Activated CD4-positive, CD25-positive, alpha-beta regulatory T cell treated with anti-CD3 and anti-CD28 coated beads, Interleukin-2, amount 50 U/mL, for 24 hours (primary cell): ENCODE results near the gene TSC1.

Experiments
- ATAC-seq, 2 donors: fragments of 150-1000 bp; cut with Tn5 transposase; one replicate each; pipeline ENCODE4 v1.10.0; 2021; ENCODE audit warnings: mild to moderate bottlenecking in 1 of 2, moderate library complexity in 1 of 2

Gene TSC1

DNA sequence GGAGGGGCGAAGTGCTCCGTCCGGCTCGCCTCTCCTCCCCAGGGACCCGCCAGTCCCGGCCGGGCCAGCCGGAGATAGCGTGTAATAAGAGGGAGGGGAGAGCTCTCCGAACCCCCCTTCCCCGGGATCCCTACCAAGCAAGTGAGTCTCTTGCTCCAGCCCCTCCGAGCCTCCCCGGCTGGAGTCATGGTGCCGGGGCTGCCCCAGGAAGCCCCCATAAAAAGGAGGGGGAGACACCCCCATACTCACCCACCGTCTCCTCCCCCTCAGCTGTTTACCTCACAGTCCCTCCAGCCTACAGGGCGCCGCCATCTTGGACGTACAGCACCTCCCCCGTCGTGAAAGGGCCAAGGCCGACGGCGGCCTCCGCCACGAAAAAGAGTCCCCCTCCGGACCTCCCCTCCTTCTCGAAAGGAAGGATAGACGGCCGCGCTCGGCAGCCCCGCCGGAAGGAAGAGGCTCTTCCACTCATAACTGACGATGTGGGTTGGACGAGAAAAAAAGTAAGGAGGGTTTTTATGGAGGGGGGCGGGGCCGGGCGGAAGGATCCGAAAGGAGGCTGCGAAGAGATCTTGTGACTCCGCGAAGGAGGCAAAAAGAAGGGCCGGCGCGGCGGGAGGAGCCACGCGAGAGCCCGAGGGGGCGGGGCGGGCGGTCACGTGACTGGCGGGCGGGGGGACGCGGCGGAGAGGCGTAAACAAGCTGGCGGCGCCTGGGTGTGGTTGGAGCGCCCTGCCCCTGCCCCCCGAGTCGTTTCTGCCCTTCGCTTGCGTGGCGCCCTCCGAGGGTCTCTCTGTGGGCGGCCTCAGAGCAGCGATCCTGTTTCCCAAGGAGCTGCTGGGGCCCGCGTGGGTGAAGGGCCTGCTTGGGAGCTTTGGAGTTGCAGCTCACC lies at the start of gene TSC1:
TSC1 (minus strand) TSS at position 323 of the 892 bp plus-strand sequence. CDS start 15,744 bp downstream, outside the sequence.
- peak; percentile 88 for ATAC-seq

DNA sequence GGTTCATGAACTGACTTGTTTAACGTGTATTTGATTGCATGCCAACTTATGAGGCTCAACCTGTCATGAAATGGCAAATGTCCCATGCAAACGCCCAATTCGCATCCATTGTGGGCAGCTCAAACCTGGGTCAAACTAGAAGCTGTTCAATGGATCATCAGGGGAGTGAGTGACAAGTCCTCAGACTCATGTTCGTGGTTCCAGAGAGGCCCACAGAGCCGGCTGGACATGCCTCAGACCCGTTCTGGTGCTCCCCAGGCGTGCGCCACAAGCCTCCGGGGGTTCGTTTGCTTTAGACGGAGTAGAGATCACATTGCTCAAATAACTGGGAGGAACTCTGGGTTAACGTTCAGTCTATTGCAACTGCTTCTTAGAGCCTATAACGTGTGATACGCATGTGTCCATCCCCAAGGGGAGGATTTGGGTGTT lies 49.1 kb upstream of the TSC1 start:
- ATAC-seq = no peak

DNA sequence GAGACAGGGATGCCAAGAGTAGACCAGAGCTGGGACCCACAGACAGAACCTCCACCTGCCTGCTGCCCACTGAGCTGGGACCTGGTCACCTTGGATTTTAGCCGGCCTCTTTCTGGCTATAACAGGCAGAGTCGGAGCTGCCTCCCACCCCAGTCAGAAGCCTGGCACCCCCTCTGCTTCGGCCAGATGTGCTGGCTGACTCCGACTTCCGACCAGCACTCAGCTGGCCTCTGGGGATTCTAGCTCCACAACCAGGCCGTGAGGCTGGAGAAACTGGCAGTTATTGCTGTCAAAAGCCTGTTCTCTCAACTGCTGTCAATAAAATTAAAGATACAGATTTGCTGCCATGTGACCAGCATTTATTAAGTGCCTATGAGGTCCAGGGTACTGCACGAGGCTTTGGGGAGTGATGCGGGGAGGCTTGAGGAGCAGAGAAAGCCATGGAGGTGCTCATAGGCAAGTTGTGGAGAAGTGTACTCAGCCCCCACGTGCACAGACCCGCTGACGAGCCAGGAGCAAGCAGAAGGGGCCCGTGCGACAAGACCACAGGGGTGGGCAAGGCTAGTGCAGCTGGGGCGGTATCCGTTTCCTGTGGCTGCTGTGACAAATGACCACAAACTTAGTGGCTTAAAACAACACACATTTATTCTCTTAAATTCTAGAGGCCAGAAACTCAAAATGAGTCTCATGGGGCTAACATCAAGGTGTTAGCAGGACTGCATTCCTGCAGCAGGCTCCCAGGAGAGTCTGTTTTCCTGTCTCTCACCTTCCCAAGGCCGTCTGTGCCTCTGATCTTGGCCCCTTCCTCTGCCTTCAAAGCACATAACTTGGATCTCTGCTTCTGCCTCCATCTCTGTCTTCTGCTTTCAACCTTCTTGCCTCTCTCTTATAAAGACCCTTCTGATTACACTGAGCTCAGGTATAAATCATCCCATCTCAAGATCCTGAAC lies 47.2 kb upstream of the TSC1 start:
- no peak for ATAC-seq

DNA sequence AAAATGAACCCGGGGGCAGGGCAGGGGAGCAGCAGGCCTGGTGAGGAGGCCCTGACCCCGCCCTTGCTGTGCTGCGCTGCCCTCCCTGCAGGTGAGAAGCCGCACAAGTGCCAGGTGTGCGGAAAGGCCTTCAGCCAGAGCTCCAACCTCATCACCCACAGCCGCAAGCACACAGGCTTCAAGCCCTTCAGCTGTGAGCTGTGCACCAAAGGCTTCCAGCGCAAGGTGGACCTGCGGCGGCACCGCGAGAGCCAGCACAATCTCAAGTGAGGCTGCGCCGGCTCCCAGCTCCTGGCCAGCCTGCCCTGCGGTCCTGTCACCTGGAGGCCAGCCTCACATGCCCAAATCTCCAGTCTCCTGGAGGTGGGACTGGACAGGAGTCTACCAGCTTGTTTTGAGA lies 46.4 kb upstream of the TSC1 start:
- ATAC-seq = no peak

DNA sequence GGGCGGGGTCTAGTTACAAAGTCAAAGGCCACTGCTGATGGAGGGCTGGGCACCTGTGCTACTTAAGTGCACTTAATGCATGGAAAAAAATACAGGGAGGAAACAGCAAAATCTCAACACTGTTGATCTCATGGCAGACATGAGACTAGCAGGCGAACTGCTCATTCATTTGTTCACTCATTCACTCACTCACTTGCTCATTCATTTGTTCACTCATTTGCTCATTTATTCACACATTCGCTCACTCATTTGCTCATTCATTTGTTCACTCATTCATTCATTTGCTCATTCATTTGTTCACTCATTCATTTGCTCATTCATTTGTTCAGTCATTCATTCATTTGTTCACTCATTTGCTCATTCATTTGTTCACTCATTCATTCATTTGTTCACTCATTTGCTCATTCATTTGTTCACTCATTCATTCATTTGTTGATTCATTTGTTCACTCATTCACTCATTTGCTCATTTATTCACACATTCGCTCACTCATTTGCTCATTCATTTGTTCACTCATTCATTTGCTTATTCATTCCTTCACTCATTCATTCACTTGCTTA lies 45.7 kb upstream of the TSC1 start:
- peak in 1 of 2 donors; percentile 19 for ATAC-seq

DNA sequence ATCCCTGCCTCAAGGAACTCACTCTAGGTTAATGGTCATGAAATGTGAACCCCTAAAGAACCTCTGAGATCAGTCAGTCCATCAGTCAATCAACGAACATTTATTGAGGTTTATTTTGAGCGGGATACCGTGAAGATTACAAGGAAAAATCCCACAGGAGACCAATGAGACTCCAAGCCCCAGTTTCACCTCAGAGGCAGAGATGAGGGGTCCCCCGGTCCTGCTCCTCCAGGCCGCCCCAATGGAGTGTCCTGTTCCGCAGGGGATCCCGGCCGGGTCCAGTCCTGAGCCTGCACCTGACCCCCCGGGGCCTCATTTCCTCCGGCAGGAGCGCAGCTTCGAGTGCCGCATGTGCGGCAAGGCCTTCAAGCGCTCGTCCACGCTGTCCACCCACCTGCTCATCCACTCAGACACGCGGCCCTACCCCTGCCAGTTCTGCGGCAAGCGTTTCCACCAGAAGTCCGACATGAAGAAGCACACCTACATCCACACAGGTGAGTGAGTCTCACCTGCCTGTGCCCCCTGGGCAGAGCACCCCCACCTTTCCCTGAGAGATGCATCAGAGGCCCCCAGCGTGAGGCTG lies 45.1 kb upstream of the TSC1 start:
- ATAC-seq = no peak

DNA sequence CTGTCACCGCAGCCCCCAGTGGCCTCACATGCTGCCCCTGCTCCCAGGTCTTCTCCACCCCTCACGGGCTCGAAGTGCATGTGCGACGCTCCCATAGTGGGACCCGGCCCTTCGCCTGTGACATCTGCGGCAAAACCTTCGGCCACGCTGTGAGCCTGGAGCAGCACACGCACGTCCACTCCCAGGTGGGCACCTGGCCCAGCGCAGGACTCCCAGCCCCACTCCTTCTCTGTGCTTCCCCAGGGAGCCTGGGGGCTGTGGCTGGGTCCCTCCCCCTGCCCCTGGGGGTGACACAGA lies 44.5 kb upstream of the TSC1 start:
- ATAC-seq = no peak

DNA sequence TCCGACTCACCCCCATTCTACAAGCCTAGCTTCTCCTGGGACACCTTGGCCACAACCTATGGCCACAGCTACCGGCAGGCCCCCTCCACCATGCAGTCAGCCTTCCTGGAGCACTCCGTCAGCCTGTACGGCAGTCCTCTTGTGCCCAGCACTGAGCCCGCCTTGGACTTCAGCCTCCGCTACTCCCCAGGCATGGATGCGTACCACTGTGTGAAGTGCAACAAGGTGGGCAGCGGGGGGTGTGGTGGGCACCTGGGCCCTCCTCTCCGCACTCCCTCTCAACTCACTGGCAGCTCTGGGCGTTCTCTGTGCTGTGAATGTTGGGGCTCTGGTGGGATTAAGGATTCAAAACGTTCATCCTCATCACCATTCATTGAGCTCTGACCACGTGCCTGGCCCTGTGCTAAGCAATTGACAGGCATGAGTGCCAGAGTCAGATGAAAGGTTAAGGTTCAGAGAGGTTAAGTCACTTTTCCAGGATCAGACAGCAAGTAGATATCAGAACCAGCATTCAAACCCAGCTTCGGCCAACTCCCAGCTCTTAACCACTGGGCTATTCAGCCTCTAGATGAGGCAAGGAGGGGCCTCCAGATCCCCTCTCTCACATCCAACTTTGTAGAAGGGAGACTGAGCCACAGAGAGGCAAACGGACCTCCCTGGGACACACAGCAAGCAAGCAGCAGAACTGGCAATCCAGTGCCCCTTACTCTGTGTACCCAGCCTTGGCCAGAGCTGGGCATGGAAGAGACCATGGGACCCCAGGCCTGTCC lies 44.0 kb upstream of the TSC1 start:
- no peak for ATAC-seq

DNA sequence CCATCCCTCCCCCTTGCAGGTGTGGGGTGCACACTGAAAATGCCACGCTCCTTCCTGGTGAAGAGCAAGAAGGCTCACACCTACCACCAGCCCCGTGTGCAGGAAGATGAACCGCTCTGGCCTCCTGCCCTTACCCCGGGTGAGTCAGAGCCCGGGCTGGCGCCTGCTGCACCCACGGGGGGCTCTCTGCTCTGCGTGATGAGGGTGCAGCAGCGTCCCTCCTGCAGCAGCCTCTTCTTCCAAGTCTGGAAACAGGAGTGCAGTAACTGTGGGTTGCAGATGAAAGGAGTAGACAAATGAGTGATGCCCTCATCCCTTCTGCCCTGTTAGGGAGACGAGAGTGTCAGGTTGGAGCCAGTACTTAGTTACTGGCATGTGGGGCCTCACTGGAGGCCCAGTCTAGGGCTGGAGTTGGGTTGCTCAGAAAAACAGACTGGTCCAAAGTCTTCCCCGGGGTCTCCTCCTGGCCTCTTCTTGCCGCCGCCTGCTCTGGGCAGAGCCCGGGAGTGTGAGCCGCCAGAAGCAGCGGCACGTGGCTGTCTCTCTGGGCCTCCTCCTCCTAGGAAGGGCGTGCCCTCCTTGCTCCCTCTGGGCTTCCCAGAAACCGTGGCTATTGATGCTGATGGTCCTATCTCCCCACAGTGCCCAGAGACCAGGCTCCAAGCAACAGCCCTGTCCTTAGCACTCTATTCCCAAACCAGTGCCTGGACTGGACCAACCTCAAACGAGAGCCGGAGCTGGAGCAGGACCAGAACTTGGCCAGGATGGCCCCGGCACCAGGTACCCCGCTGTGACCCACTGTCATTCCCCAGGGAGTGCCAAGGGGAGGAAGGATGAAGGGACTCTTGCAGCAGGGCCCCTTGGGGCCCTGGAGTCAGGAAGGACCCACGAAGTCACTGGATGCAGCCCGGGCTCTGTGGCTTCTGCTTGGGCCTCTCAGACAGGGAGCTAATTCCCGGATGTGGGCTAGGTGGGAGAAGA lies 42.5 kb upstream of the TSC1 start:
- no peak for ATAC-seq

DNA sequence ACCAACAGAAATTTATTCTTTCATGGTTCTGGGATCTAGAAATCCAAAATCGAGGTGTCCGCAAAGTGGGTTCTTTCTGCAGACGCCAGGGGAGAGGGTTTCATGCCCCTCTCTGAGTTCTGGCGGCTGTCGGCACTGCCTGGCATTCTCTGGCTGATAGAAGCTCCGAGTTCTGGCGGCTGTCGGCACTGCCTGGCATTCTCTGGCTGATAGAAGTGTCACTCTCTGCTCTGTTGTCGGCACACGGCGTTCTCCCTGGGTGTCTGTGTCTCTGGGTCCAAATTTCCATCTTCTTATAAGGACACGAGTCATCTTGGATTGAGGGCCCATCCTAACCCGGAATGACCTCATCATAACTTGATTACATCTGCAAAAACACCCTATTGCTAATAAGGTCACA lies 41.7 kb upstream of the TSC1 start:
- ATAC-seq = no peak

DNA sequence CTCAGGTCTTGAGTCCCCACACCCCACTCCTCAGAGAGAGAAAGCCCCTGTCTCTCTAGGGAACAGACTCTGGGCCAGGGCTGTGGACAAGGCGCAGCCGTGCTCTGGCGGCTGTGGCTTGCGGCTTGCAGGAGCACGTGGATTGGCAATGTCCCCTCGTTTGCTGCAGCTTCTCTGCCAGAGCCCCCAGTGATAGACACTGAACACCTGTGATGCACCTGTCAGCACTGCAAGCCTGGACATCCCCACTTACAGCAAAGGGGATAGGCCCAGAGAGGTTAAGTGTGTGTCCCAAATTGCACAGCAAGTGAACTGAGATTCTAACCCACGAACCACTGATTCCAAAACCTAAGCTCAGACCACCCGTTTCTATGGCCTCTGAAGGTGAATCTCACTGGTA lies 41.1 kb upstream of the TSC1 start:
- no peak for ATAC-seq

DNA sequence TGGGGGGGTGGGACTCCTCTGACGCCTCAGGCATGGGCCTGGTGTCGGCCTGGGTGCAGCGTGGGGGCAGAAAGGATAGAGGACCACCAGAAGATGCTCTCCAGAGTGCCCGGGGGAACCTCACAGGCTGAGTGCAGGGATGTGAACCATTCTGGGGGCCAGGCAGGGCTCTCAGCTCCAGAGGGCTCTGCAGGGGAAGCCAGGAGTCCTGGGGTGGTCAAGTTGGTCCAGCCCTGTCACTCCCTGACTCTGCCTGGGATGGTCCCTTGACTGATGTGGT lies 40.6 kb upstream of the TSC1 start:
- ATAC-seq = no peak

DNA sequence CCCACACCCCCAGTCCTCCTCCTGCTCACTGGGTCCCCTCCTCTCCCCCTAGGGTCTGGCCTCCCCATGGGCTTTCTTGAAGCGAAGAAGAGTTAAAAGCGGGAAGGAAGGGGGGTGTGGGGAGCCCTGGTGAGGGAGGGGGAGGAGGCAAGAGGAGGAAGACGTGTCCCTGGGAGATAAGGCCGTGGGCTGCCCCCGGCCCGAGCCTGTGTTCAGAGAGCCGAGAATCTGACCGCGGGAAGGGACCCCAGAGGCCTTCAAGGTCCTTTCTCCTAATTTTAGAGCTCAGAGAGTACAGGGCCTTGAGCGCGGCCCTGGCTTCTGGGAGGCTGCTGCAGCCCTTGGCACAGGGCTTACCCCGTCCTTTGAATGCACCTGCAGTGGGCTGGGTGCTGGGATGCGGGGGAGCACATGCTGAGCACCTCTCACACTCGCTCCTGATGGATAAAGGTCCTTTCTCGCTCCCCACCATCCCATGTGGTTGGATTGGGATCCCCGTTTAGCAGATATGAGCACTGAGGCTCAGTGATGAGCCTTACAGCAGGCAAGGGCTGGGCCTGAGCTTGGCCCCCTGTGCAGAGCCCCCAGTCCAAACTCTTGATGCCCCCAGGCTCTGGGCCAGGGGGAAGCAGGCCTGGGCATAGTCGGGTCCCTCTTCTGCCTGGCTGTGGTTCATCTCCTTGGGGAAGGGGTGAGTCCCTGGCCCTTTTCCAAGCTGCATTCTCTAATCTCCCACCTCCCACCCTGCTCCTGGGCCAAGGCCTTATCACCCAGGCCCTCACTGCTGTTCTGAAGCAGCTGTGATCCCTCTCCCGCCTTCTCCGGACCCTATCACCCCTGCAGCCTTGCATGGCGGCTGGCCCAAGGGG lies 40.0 kb upstream of the TSC1 start:
- ATAC-seq = no peak

DNA sequence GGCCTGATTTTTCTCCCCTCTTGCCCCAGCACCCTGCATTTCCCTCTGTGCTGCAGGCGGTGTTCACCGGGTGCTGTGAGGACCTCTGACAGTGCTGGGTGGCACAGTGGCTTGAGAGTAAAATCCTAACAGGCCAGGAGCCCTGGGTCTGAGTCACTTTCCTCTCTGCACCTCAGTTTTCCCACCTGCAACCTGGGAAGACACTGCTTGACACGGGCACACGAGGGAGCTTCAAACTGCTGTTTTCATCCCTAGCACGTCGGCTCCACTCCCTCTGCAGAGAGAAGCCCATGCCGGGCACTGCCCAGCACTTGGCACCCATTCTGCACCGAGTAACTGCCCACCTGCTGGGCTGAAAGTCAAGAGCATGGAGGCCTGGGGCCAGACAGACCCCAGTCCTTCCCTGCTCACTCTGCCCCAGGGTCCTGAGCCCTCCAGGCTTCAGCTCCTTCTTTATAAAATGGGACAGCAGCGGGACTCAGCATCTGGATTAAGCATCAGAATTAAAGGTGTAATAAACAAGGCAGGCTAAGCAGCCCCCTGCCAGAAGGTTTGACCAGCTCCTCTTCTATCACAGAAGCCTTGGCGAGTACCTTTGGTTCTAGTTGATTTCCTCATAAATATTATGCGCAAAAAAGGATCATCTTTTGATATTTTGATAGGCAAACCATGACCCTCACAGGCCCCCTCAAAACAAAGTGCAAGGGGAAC lies 39.2 kb upstream of the TSC1 start:
- no peak for ATAC-seq

DNA sequence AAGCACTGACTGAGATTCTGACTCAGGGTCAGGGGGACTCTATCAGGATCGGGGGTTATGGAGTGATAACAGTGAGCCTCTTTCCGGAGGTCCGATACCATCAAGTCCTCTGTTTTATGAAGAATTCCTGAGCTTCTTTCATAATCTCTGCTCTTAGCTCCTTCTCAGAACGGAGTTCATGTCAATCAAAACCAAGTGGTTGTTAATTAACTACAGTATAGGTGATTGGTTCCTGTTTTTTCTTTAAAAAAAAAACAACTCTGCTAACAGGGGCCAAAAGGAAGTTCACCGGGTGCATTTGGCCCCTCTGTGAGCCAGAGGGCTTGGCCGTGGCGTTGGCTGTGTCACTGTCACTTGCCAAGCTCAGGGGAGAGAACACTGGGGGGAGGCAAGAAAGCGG lies 38.0 kb upstream of the TSC1 start:
- ATAC-seq = no peak

DNA sequence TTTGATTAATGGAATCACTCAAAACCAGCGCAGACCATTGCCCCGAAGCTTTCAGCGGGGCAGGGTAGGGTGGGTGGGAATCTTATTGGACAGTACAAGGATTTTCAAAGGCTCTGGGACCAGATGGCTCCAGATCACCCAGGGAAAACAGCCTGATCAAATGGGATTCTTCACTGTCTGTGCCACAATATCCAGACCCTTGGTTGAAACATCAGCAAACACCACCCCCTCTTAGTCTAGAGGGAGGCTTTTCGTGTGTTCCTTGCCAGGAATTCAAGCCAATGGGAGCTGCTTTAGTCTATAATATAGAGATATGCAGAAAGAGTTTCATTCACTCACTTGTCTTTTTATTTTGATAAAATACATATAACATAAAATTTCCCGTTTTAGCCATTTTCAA lies 35.7 kb upstream of the TSC1 start:
- no peak for ATAC-seq

DNA sequence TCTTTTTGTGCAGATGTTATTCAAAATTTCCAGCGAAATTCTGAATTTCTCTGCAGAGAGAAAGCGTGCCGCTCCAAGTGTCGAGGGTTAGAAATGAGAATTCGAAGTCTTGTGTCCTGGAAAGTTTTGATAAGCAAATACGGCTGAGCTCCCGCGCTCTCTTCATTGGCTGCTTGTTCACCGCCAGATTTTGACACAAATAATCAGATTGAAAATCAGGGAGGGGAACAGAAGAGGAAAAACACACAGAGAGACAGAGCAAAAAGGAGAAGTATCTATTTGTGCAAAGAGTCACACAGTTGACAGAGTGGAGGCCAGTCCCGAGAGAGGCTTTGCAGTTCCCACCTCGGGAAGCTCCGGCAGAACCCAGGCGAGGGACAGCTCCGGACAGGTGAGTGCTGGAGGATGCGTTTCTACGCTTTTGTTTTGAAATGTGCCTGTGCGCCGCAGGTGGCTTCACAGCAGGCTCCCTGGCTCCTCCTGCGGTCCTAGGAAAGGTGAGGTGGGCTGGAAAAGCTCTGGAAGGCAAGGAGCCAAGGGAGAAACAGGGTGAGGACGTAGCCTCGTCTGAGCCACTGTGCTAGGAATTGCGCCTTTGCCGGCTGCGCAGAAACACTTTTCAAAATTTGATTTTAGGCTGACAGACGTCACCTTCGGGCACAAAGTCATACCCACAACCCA lies 34.2 kb upstream of the TSC1 start, which contains the start of gene GFI1B:
GFI1B (plus strand) TSS at position 244 of the 681 bp plus-strand sequence. CDS start 7,985 bp downstream, outside the sequence.
- ATAC-seq = no peak

DNA sequence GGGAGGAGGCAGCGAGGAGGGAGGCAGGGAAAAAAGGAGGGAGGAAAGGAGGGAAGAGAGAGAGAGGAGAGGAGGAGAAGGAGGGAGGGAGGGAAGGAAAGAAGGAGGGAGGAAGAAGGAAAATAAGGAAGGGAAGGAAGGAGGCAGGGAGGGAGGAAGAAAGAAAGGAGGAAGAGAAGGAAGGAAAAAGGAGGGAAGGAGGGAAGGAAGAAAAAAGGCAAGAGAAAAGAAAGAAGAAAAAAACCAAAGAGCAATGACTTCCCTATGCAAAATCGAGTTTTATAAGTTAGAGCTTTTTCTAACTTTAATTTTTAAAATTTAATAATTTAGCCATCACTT lies 33.7 kb upstream of the TSC1 start:
- ATAC-seq = no peak

DNA sequence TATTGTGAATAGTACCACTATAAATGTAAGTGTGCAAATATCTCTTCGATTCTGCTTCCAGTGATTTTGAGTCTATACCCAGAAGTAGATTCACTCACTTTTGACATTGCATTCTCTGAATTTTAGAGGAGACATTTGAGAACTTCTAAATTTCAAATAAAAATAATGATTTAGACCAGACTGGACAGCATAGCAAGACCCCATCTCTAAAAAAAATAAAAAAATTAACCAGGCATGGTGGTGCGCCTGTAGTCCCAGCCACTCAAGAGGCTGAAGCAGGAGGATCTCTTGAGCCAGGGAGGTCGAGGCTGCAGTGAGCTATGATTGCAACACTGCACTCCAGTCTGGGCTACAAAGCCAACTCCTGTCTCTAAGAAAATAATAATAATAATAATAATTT lies 32.2 kb upstream of the TSC1 start:
- ATAC-seq = no peak
